Neural cell (in vitro differentiated cells): ENCODE results near the gene COX11. TPM values are rescaled to one million over a fixed set of nuclear protein-coding genes. Genes with fewer than 3 reads are reported as not detected.

Source experiments
- H2AFZ ChIP-seq: fragments of 200-600, 300-800 bp; sonication (generic), shearing (Covaris generic); 2 replicates; pipeline ENCODE4 v1.6.0; 2014; ENCODE audit warnings: low read depth, mild to moderate bottlenecking, antibody characterized with exemption, low read length, moderate library complexity
- H3F3A ChIP-seq: fragments of 200-600 bp; shearing (Covaris generic); 2 replicates; pipeline ENCODE4 v1.6.1; 2016; ENCODE audit warnings: mild to moderate bottlenecking, moderate library complexity, mixed read lengths, antibody characterized with exemption, low read length; ENCODE audit not compliant: insufficient read depth, poor library complexity, severe bottlenecking
- H3K27ac ChIP-seq: fragments of 200-600, 300-800 bp; sonication (generic), shearing (Covaris generic); 2 replicates; pipeline ENCODE4 v1.5.1; 2014; ENCODE audit warnings: mild to moderate bottlenecking, low read length, moderate library complexity
- H3K27me3 ChIP-seq: fragments of 300-800, 200-600 bp; sonication (generic), shearing (Covaris generic); 2 replicates; pipeline ENCODE4 v1.6.0; 2014; ENCODE audit warnings: mild to moderate bottlenecking, low read depth, low read length, moderate library complexity; ENCODE audit not compliant: insufficient read depth
- H3K36me3 ChIP-seq: fragments of 300-800, 200-600 bp; sonication (generic), shearing (Covaris generic); 2 replicates; pipeline ENCODE4 v1.5.1; 2014; ENCODE audit warnings: mild to moderate bottlenecking, antibody characterized with exemption, low read length, moderate library complexity; ENCODE audit not compliant: insufficient read depth
- H3K4me2 ChIP-seq: fragments of 300-800, 200-600 bp; sonication (generic), shearing (Covaris generic); 2 replicates; pipeline ENCODE4 v1.6.0; 2014; ENCODE audit warnings: mild to moderate bottlenecking, low read length
- H3K4me3 ChIP-seq: fragments of 300-800, 200-600 bp; sonication (generic), shearing (Covaris generic); 2 replicates; pipeline ENCODE4 v1.5.1; 2014; ENCODE audit warnings: mild to moderate bottlenecking, low read length, moderate library complexity
- H3K79me2 ChIP-seq: fragments of 200-600 bp; shearing (Covaris generic); replicated peaks from 2 replicates; pipeline ENCODE4 v1.6.0; 2014; ENCODE audit warnings: mild to moderate bottlenecking, low read length, moderate library complexity; ENCODE audit not compliant: insufficient read depth
- H3K9ac ChIP-seq: fragments of 300-800, 200-600 bp; sonication (generic), shearing (Covaris generic); 2 replicates; pipeline ENCODE4 v1.6.1; 2016; ENCODE audit warnings: mild to moderate bottlenecking, low read length, mixed read lengths
- H3K9me2 ChIP-seq: fragments of 200-600 bp; shearing (Covaris generic); 2 replicates; pipeline ENCODE4 v1.6.1; 2016; ENCODE audit warnings: mild to moderate bottlenecking, low read length, mixed read lengths; ENCODE audit not compliant: insufficient read depth
- H3K9me3 ChIP-seq: fragments of 200-600, 300-800 bp; sonication (generic), shearing (Covaris generic); 2 replicates; pipeline ENCODE4 v1.6.1; 2016; ENCODE audit warnings: mild to moderate bottlenecking, mixed run types, low read length, moderate library complexity, mixed read lengths
- H4K20me1 ChIP-seq: fragments of 200-600 bp; shearing (Covaris generic); 2 replicates; pipeline ENCODE4 v1.6.1; 2016; ENCODE audit warnings: mild to moderate bottlenecking, mixed run types; ENCODE audit not compliant: insufficient read depth
- EP300 ChIP-seq: fragments of 450-650 bp; conservative IDR thresholded peaks from 2 replicates; pipeline ENCODE4 v1.6.1; 2014; ENCODE audit warnings: antibody characterized with exemption, mild to moderate bottlenecking, moderate library complexity; ENCODE audit not compliant: poor library complexity, severe bottlenecking
- EZH2 ChIP-seq: fragments of 200-600, 300-800 bp; shearing (Covaris generic), sonication (generic); IDR thresholded peaks from 2 replicates; pipeline ENCODE4 v1.6.1; 2014; ENCODE audit warnings: antibody characterized with exemption, low read length, borderline replicate concordance, mild to moderate bottlenecking; ENCODE audit not compliant: insufficient read depth, poor library complexity, severe bottlenecking
- MXI1 ChIP-seq: fragments of 450-650 bp; conservative IDR thresholded peaks from 2 replicates; pipeline ENCODE4 v1.6.1; 2014; ENCODE audit warnings: antibody characterized with exemption, mild to moderate bottlenecking; ENCODE audit not compliant: poor library complexity, severe bottlenecking
- POLR2AphosphoS5 ChIP-seq: IDR thresholded peaks from 2 replicates; pipeline ENCODE4 v1.6.1; 2012
- RAD21 ChIP-seq: fragments of 450-650 bp; conservative IDR thresholded peaks from 2 replicates; pipeline ENCODE4 v1.6.1; 2014; ENCODE audit warnings: antibody characterized with exemption, mild to moderate bottlenecking, moderate library complexity
- REST ChIP-seq: IDR thresholded peaks from 2 replicates; pipeline ENCODE4 v1.6.1; 2012; ENCODE audit warnings: borderline replicate concordance
- SMC3 ChIP-seq: fragments of 450-650 bp; conservative IDR thresholded peaks from 2 replicates; pipeline ENCODE4 v1.6.1; 2014; ENCODE audit warnings: antibody characterized with exemption, mild to moderate bottlenecking, moderate library complexity; ENCODE audit not compliant: poor library complexity
- TAF1 ChIP-seq: IDR thresholded peaks from 2 replicates; pipeline ENCODE4 v1.6.1; 2012; ENCODE audit warnings: low read depth
- polyA plus RNA-seq: library from polyadenylated mRNA; depleted of rRNA; stranded (reverse); fragments of >200 nt; gene quantifications from 2 replicates; pipeline ENCODE4 v1.2.3, GENCODE V29; 2014
- TF ChIP-seq, protein P1 (sequence below): fragments of 450-650 bp; IDR thresholded peaks from 2 replicates; pipeline ENCODE4 v1.5.1; 2014; ENCODE audit warnings: antibody characterized with exemption, mild to moderate bottlenecking, moderate library complexity; ENCODE audit not compliant: poor library complexity, severe bottlenecking

COX11 gene
- polyA plus RNA-seq, 1 donor from 2014 or later = 155 TPM

DNA sequence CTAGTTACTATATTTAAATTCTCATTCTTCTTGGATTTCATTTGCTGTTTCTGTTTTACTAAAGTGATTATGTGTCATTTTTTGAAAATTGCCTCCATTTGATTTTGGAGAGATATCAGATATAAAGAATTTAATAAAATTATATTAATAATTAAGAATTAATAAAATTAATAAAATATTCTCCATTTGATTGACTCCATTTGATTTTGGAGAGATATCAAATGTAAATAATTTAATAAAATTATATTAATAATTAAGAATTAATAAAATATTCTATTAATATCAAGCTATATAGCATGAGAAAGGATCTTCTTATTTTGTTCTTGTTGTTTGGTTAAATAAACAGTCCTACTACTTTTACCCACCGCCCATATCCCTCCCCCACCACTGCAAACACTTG lies 23.1 kb upstream of the COX11 start:
- Histone ChIP-seq H4K20me1 (no peaks in the 10 kb centered on the region), H3K79me2 (no peaks in the 10 kb centered on the region), H3K9me3 (no peaks in the 10 kb centered on the region), H3K9ac (no peak overlapping the region), H3K27me3 (no peaks in the 10 kb centered on the region), H3K9me2 (no peaks in the 10 kb centered on the region), H3K36me3 (no peaks in the 10 kb centered on the region), H3K27ac (no peak overlapping the region), H3F3A (no peaks in the 10 kb centered on the region), H3K4me2 (no peak overlapping the region), H2AFZ (no peak overlapping the region), H3K4me3 (no peak overlapping the region)
- TF ChIP-seq SMC3 (no peak), EP300 (no peak)

GRCh38 chr17:54990118-54990517 lies 21.7 kb upstream of the COX11 start:
- Histone ChIP-seq H3F3A (no peaks in the 10 kb centered on the region), H3K9me2 (no peaks in the 10 kb centered on the region), H4K20me1 (no peaks in the 10 kb centered on the region), H3K36me3 (no peaks in the 10 kb centered on the region), H3K27ac (no peak overlapping the region), H3K9ac (no peak overlapping the region), H3K9me3 (no peaks in the 10 kb centered on the region), H3K4me2 (no peak overlapping the region), H3K4me3 (no peak overlapping the region), H3K27me3 (no peaks in the 10 kb centered on the region), H2AFZ (no peak overlapping the region), H3K79me2 (peaks cover 4% of the 10 kb centered on the region)
- TF ChIP-seq TAF1 (no peak), POLR2AphosphoS5 (no peak), RAD21 (no peak), SMC3 (no peak), MXI1 (no peak), EP300 (no peak), EZH2 (no peak), REST (no peak)
- TF ChIP-seq, protein P1, sequence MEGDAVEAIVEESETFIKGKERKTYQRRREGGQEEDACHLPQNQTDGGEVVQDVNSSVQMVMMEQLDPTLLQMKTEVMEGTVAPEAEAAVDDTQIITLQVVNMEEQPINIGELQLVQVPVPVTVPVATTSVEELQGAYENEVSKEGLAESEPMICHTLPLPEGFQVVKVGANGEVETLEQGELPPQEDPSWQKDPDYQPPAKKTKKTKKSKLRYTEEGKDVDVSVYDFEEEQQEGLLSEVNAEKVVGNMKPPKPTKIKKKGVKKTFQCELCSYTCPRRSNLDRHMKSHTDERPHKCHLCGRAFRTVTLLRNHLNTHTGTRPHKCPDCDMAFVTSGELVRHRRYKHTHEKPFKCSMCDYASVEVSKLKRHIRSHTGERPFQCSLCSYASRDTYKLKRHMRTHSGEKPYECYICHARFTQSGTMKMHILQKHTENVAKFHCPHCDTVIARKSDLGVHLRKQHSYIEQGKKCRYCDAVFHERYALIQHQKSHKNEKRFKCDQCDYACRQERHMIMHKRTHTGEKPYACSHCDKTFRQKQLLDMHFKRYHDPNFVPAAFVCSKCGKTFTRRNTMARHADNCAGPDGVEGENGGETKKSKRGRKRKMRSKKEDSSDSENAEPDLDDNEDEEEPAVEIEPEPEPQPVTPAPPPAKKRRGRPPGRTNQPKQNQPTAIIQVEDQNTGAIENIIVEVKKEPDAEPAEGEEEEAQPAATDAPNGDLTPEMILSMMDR = no peak

- no peak overlapping the region for H3K4me3 ChIP-seq
- no peak for TF ChIP-seq RAD21
- TF ChIP-seq, protein P1 = no peak
- TF ChIP-seq TAF1 = no peak
- TF ChIP-seq SMC3 = no peak
- TF ChIP-seq EP300 = no peak
- no peak for TF ChIP-seq EZH2
- TF ChIP-seq MXI1 = no peak
- no peak for TF ChIP-seq POLR2AphosphoS5
- H3K9ac ChIP-seq = no peak overlapping the region
- H2AFZ ChIP-seq = no peak overlapping the region
- no peaks in the 10 kb centered on the region for H3K27me3 ChIP-seq
- H3K4me2 ChIP-seq = no peak overlapping the region
- no peaks in the 10 kb centered on the region for H3K9me3 ChIP-seq
- no peaks in the 10 kb centered on the region for H3K36me3 ChIP-seq
- H3K79me2 ChIP-seq = peaks cover 20% of the 10 kb centered on the region
- H3K27ac ChIP-seq = no peak overlapping the region
- no peaks in the 10 kb centered on the region for H3K9me2 ChIP-seq
- H3F3A ChIP-seq = no peaks in the 10 kb centered on the region
- H4K20me1 ChIP-seq = no peaks in the 10 kb centered on the region
Measured at GRCh38 chr17:54985476-54985875, 17.0 kb upstream of the COX11 start.
